IMR-90 (cell line): ENCODE measurements around the gene KRTAP4-5. TPM values are rescaled to one million over a fixed set of nuclear protein-coding genes. Genes with fewer than 3 reads are reported as not detected.
"Not testable (repeated sequence)": the region's sequence is repeated elsewhere in the genome, so short reads cannot be mapped to it uniquely, and the experiment has no call there.

ENCODE experiments used
- ATAC-seq: fragments of 200-7000 bp; cut with Tn5 transposase; 2 replicates; pipeline ENCODE4 v1.9.1; 2020; ENCODE audit warnings: low read depth, mild to moderate bottlenecking, moderate library complexity
- BruUV-seq: library from RNA; stranded (reverse); fragments of 400-500 nt; replicated peaks from 2 replicates; lab custom pipeline; 2021; lab: Mats Ljungman, UMichigan
- CTCF ChIA-PET: fragments of 300-600 bp; formaldehyde crosslinking; extraction: SDS; loops from one replicate; lab custom pipeline; 2021; ENCODE audit warnings: antibody characterized with exemption; lab: Yijun Ruan, JAX
- POLR2A ChIA-PET: fragments of 300-600 bp; sonication (Branson Sonifier 250); formaldehyde crosslinking; loops from one replicate; lab custom pipeline; 2022; ENCODE audit warnings: antibody characterized with exemption; ENCODE audit not compliant: unreplicated experiment; lab: Charles Lee
- DNase-seq: peaks from one replicate; pipeline ENCODE4 v3.0.0; 2013
- H2AFZ ChIP-seq: replicated peaks from 2 replicates; pipeline ENCODE3; 2013; ENCODE audit warnings: low read length, mild to moderate bottlenecking; ENCODE audit not compliant: poor library complexity
- H2AK5ac ChIP-seq: 2 replicates; pipeline ENCODE4 v1.6.1; 2013; ENCODE audit warnings: low read depth, low read length, inconsistent platforms
- H2AK9ac ChIP-seq: replicated peaks from 2 replicates; pipeline ENCODE3; 2013; ENCODE audit warnings: mild to moderate bottlenecking, low read depth, low read length, moderate library complexity; ENCODE audit not compliant: poor library complexity
- H2BK120ac ChIP-seq: 2 replicates; pipeline ENCODE4 v1.6.1; 2013; ENCODE audit warnings: low read depth, low read length, inconsistent platforms
- H2BK15ac ChIP-seq: 3 replicates; pipeline ENCODE4 v1.6.1; 2013; ENCODE audit warnings: low read depth, low read length, inconsistent platforms
- H2BK20ac ChIP-seq: 2 replicates; pipeline ENCODE4 v1.6.1; 2013; ENCODE audit warnings: low read depth, mild to moderate bottlenecking, inconsistent platforms, low read length, moderate library complexity
- H2BK5ac ChIP-seq: 2 replicates; pipeline ENCODE4 v1.6.1; 2013; ENCODE audit warnings: mild to moderate bottlenecking, low read depth, low read length, inconsistent platforms; ENCODE audit not compliant: poor library complexity, severe bottlenecking
- H3K14ac ChIP-seq: replicated peaks from 2 replicates; pipeline ENCODE4 v1.6.1; 2013; ENCODE audit warnings: low read depth, low read length, inconsistent platforms
- H3K18ac ChIP-seq: 2 replicates; pipeline ENCODE4 v1.6.1; 2013; ENCODE audit warnings: low read depth, low read length, control low read depth
- H3K23ac ChIP-seq: 2 replicates; pipeline ENCODE4 v1.6.1; 2013; ENCODE audit warnings: low read depth, low read length, inconsistent platforms
- H3K27ac ChIP-seq: 2 replicates; pipeline ENCODE4 v1.5.1; 2013; ENCODE audit warnings: mild to moderate bottlenecking, control low read depth, low read length; ENCODE audit not compliant: insufficient read depth
- H3K27me3 ChIP-seq: 2 replicates; pipeline ENCODE4 v1.6.1; 2013; ENCODE audit warnings: low read length; ENCODE audit not compliant: control insufficient read depth, insufficient read depth
- H3K36me3 ChIP-seq: 2 replicates; pipeline ENCODE4 v1.6.1; 2013; ENCODE audit warnings: low read length, mixed read lengths; ENCODE audit not compliant: control insufficient read depth, insufficient read depth
- H3K4ac ChIP-seq: 2 replicates; pipeline ENCODE4 v1.6.1; 2013; ENCODE audit warnings: low read depth, low read length, inconsistent platforms
- H3K4me1 ChIP-seq: 2 replicates; pipeline ENCODE4 v1.6.1; 2013; ENCODE audit warnings: low read length, mixed read lengths; ENCODE audit not compliant: control insufficient read depth, insufficient read depth
- H3K4me2 ChIP-seq: 2 replicates; pipeline ENCODE4 v1.6.1; 2013; ENCODE audit warnings: low read depth, mild to moderate bottlenecking, control low read depth, low read length, moderate library complexity
- H3K4me3 ChIP-seq: 2 replicates; pipeline ENCODE4 v1.5.1; 2013; ENCODE audit warnings: low read depth, mild to moderate bottlenecking, control low read depth, low read length, moderate library complexity; ENCODE audit not compliant: insufficient read depth
- H3K56ac ChIP-seq: 2 replicates; pipeline ENCODE4 v1.6.1; 2013; ENCODE audit warnings: low read length, inconsistent platforms; ENCODE audit not compliant: insufficient read depth; ENCODE audit errors: extremely low read depth
- H3K79me1 ChIP-seq, 2 experiments: 2 replicates each; pipeline ENCODE4 v1.6.1; 2013; ENCODE audit warnings: low read length in 2 of 2, inconsistent platforms in 1 of 2, low read depth in 1 of 2
- H3K9ac ChIP-seq: 2 replicates; pipeline ENCODE4 v1.6.1; 2013; ENCODE audit warnings: low read depth, low read length, control low read depth
- H3K9me1 ChIP-seq: 2 replicates; pipeline ENCODE4 v1.6.1; 2013; ENCODE audit warnings: low read length, inconsistent platforms; ENCODE audit not compliant: insufficient read depth
- H3K9me3 ChIP-seq: 2 replicates; pipeline ENCODE4 v1.6.1; 2013; ENCODE audit warnings: low read length; ENCODE audit not compliant: control insufficient read depth, insufficient read depth
- H4K20me1 ChIP-seq: 2 replicates; pipeline ENCODE4 v1.6.1; 2013; ENCODE audit warnings: low read length, inconsistent platforms; ENCODE audit not compliant: insufficient read depth
- H4K5ac ChIP-seq: 2 replicates; pipeline ENCODE4 v1.6.1; 2013; ENCODE audit warnings: mild to moderate bottlenecking, low read depth, low read length, control low read depth
- H4K8ac ChIP-seq, 2 experiments: 2 replicates each; pipeline ENCODE4 v1.6.1; 2013; ENCODE audit warnings: low read depth in 2 of 2, low read length in 2 of 2, control low read depth in 1 of 2, inconsistent platforms in 1 of 2
- H4K91ac ChIP-seq: 2 replicates; pipeline ENCODE4 v1.6.1; 2013; ENCODE audit warnings: low read depth, low read length, inconsistent platforms; ENCODE audit not compliant: insufficient read depth
- WGBS, 2 experiments: methylation state at CpG; one replicate each; pipeline versions ENCODE4 v1.1.5 to v1.1.7; 2013; ENCODE audit warnings: missing lambda C conversion rate in 2 of 2; ENCODE audit not compliant: insufficient read length in 1 of 2; ENCODE audit errors: extremely low coverage in 2 of 2; 5-methylcytosine and 5-hydroxymethylcytosine counted together
- dilution Hi-C: fragments of 300-500 bp; cut with HindIII; formaldehyde crosslinking; loops from one replicate; pipeline ENCODE4 v1.14.3; 2018; ENCODE audit warnings: low sequenced_read_pairs; ENCODE audit not compliant: unreplicated experiment
- in situ Hi-C: fragments of 300-500 bp; cut with MboI; formaldehyde crosslinking; loops from 3 replicates; pipeline ENCODE4 v1.14.3; 2019; ENCODE audit warnings: low sequenced_read_pairs, inconsistent platforms, mixed read lengths
- intact Hi-C: fragments of 100-400 bp; cut with micrococcal nuclease; formaldehyde crosslinking; loops from 2 replicates; pipeline ENCODE4 v1.10.0; 2022
- polyA plus RNA-seq, 3 experiments: library from polyadenylated mRNA; depleted of rRNA; stranded (reverse); fragments of >200 nt; gene quantifications; 2 replicates each; pipeline ENCODE4 v1.2.3, GENCODE V29; 2012; ENCODE audit warnings: low replicate concordance in 1 of 3
- total RNA-seq: library from RNA; depleted of rRNA; stranded (reverse); fragments of >200 nt; gene quantifications from 2 replicates; pipeline ENCODE4 v1.2.3, GENCODE V29; 2012

KRTAP4-5 gene
- total and polyA plus RNA-seq, 2 of the 4 experiments (the other 2 are of a cell fraction) = not detected

- BruUV-seq, dilution Hi-C loops: not testable (repeated sequence)
Observed at GRCh38 chr17:41108728-41109386, 40.8 kb downstream of the KRTAP4-5 start.

More at GRCh38 chr17:41108728-41109386, 40.8 kb downstream of the KRTAP4-5 start:
- Histone ChIP-seq H4K8ac (peak overlapping the region in 1 of 2 experiments; percentile 4; a peak in 1 of 4 replicates), H2BK20ac (peak overlapping the region; percentile 62; the same call in 1 of the 2 replicates), H3K4me3 (peak overlapping the region; percentile 16; the same call in 1 of the 2 replicates), H2BK15ac (peak overlapping the region; percentile 71; the same call in 1 of the 3 replicates), H2BK120ac (peak overlapping the region; percentile 41)
- H3K14ac ChIP-seq, H3K4me2 ChIP-seq, H4K20me1 ChIP-seq, H3K4ac ChIP-seq, POLR2A ChIA-PET, H2AK9ac ChIP-seq, H3K23ac ChIP-seq, H2AK5ac ChIP-seq, H4K5ac ChIP-seq, H3K9me1 ChIP-seq, H2AFZ ChIP-seq, H3K27ac ChIP-seq, intact Hi-C loops, H3K36me3 ChIP-seq, ATAC-seq, DNase-seq, H3K79me1 ChIP-seq, H3K27me3 ChIP-seq, H3K56ac ChIP-seq, H2BK5ac ChIP-seq, CTCF ChIA-PET, H3K4me1 ChIP-seq, H4K91ac ChIP-seq, H3K18ac ChIP-seq, in situ Hi-C loops, H3K9ac ChIP-seq, H3K9me3 ChIP-seq: not testable (repeated sequence)
- no CpG with 5 or more reads among the region's 1 CpG for WGBS, 2 experiments
